ENCODE measurements around the gene ADORA1.

Gene ADORA1

DNA sequence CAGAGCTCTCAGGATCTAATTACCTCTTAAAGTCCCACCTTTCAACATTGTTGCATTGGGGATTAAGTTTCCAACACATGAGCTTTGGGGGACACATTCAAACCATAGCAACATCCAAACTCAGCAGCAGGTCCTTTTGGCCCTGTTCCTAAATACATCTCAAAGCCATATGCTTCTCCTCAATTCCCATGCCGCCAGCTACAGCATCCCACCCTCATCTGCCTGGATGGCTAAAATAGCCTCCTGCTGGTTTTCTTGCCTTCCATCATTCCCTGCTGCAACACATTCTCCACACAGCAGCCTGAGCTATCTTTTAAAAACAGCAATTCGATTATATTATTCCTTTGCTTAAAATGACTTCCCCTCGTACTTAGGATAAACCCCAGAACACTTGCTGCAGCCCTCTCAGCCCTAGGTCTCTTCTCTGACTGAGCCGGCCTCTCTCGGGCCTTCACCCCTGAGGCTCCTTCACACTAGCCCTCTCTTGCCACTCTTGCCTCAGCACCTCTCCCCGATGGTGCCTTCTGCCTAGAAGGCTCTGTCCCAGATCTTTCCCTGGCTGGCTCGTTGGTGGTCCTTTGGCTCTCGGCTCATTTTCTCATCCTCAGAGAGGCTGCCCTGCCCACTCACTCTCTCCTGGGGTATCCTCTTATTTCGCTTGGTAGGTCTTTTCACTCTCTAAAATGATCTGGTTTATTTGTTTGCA lies 31.6 kb downstream of the ADORA1 start:
- TF ChIP-seq, protein P1, sequence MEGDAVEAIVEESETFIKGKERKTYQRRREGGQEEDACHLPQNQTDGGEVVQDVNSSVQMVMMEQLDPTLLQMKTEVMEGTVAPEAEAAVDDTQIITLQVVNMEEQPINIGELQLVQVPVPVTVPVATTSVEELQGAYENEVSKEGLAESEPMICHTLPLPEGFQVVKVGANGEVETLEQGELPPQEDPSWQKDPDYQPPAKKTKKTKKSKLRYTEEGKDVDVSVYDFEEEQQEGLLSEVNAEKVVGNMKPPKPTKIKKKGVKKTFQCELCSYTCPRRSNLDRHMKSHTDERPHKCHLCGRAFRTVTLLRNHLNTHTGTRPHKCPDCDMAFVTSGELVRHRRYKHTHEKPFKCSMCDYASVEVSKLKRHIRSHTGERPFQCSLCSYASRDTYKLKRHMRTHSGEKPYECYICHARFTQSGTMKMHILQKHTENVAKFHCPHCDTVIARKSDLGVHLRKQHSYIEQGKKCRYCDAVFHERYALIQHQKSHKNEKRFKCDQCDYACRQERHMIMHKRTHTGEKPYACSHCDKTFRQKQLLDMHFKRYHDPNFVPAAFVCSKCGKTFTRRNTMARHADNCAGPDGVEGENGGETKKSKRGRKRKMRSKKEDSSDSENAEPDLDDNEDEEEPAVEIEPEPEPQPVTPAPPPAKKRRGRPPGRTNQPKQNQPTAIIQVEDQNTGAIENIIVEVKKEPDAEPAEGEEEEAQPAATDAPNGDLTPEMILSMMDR (IDR thresholded peaks at IDR 0.05; ENCODE audit: insufficient read depth, low read depth, low read length, missing control alignments) = no peak
- H3K4me3 ChIP-seq (ENCODE audit: low read depth, low read length) = no peak overlapping the region
- no peak for DNase-seq (ENCODE audit: low read depth)

- TF ChIP-seq, protein P1 (IDR thresholded peaks at IDR 0.05; ENCODE audit: insufficient read depth, low read depth, low read length, missing control alignments) = no peak
- no peak for DNase-seq (ENCODE audit: low read depth)
- no peak overlapping the region for H3K4me3 ChIP-seq (ENCODE audit: low read depth, low read length)
Measured at GRCh38 chr1:203159844-203160243, 32.3 kb downstream of the ADORA1 start.

DNA sequence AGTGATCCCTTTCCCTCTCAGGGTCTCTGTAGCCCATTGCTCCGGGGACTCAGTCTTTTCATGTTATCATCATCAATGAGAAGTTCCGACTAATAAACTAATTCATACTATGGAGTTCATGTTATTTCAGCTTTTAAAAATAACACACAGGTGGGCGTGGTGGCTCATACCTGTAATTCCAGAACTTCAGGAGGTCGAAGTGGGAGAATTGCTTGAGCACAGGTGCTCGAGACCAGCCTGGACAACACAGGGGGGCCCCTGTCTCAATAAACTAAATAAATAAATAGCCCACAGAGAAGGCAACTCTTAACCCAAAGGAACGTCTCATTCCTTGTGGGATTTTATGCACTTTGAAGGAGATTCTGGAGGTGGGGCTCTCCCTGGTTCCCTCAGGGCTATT lies 33.6 kb downstream of the ADORA1 start:
- H3K4me3 ChIP-seq (ENCODE audit: low read depth, low read length) = no peak overlapping the region
- DNase-seq (ENCODE audit: low read depth) = no peak
- TF ChIP-seq, protein P1 (IDR thresholded peaks at IDR 0.05; ENCODE audit: insufficient read depth, low read depth, low read length, missing control alignments) = no peak

- TF ChIP-seq, protein P1 (IDR thresholded peaks at IDR 0.05; ENCODE audit: insufficient read depth, low read depth, low read length, missing control alignments) = no peak
- no peak overlapping the region for H3K4me3 ChIP-seq (ENCODE audit: low read depth, low read length)
- no peak for DNase-seq (ENCODE audit: low read depth)
Measured at GRCh38 chr1:203161703-203162102, 34.2 kb downstream of the ADORA1 start.

DNA sequence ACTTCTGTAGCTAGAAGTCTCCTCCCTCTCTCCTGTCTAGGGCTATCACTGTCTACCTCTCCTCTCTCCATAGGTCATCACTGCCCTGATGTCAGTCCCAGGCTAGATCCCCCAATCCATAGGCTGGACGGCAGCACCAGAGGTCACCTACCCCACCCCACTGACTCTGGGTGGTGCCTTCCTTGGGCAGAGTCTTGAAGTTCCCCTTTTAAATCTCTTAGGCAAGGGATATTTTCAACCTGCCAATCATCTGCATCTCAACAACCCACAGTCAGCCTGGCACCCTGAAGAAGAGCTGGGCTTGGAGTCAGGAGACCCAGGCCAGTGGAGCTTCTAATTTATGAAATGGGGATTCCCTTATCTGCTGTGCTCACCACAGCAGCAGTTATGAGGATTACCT lies 34.9 kb downstream of the ADORA1 start:
- H3K4me3 ChIP-seq (ENCODE audit: low read depth, low read length) = no peak overlapping the region
- TF ChIP-seq, protein P1 (IDR thresholded peaks at IDR 0.05; ENCODE audit: insufficient read depth, low read depth, low read length, missing control alignments) = no peak
- no peak for DNase-seq (ENCODE audit: low read depth)

DNA sequence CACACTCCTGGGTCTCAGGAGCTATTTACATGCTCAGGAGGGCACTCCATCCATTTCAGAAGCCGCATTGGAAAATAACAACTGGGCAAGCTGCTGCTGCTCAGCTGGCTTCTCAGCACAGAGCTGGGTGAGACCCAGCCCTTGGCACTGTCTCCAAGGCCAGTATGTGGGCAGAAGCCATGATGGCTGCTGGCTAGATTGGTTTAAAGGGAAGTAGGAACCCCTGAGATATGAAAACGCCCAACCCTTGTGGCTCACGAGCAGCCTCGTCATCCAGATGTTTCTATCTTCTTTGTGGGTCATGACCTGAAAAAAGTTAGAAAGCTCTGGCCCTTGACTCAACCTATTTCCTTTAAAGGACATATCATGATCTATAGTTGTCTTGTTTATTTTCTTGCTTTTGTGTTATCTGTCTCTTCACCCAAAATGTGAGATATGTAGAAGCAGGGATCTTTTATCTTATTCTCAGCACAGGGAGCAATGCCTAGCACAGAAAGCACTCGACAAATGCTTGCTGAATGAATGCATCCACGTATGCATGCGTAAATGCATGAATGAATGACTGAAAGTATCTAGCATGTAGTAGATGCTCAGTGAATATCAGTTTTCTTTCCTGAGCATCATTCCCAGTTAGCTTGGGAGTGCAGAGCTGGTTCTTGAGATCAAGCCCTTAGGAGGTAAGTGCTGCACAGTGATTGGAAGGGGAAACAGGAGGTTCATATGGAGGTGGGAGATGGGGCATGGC lies 36.5 kb downstream of the ADORA1 start:
- TF ChIP-seq, protein P1 (IDR thresholded peaks at IDR 0.05; ENCODE audit: insufficient read depth, low read depth, low read length, missing control alignments) = no peak
- no peak for DNase-seq (ENCODE audit: low read depth)
- H3K4me3 ChIP-seq (ENCODE audit: low read depth, low read length) = no peak overlapping the region
